NCI-H524 treated with DMSO at 0.1 percent for 48 hours (cell line): ENCODE results near the gene FYN.

ENCODE experiments used
- DNase-seq: peaks from one replicate; lab custom pipeline; 2025; lab: John Stamatoyannopoulos, UW

Gene FYN

GRCh38 chr6:111806561-111807497 lies 66.4 kb downstream of the FYN start:
- DNase-seq: no peak

GRCh38 chr6:111806165-111806547 lies 67.1 kb downstream of the FYN start:
- DNase-seq: no peak

GRCh38 chr6:111805511-111806164 lies 67.6 kb downstream of the FYN start:
- DNase-seq: no peak

GRCh38 chr6:111804627-111805235 lies 68.5 kb downstream of the FYN start:
- DNase-seq: no peak

- no peak for DNase-seq
Observed at GRCh38 chr6:111803804-111804203, 69.4 kb downstream of the FYN start.

GRCh38 chr6:111803371-111803770 lies 69.9 kb downstream of the FYN start:
- DNase-seq: no peak

- peak; percentile 15 for DNase-seq
Observed at GRCh38 chr6:111802720-111803330, 70.4 kb downstream of the FYN start.

- DNase-seq: no peak
Observed at GRCh38 chr6:111802015-111802414, 71.2 kb downstream of the FYN start.

- no peak for DNase-seq
Observed at GRCh38 chr6:111800821-111801220, 72.4 kb downstream of the FYN start.

GRCh38 chr6:111800259-111800765 lies 72.9 kb downstream of the FYN start:
- DNase-seq: no peak

GRCh38 chr6:111799576-111800258 lies 73.5 kb downstream of the FYN start:
- no peak for DNase-seq

- no peak for DNase-seq
Observed at GRCh38 chr6:111798281-111798725, 74.9 kb downstream of the FYN start.

GRCh38 chr6:111796310-111796918 lies 76.8 kb downstream of the FYN start:
- no peak for DNase-seq

GRCh38 chr6:111795558-111795957 lies 77.7 kb downstream of the FYN start:
- no peak for DNase-seq

- no peak for DNase-seq
Observed at GRCh38 chr6:111794727-111795452, 78.4 kb downstream of the FYN start.

- DNase-seq: no peak
Observed at GRCh38 chr6:111794300-111794699, 79.0 kb downstream of the FYN start.

- no peak for DNase-seq
Observed at GRCh38 chr6:111793711-111794111, 79.5 kb downstream of the FYN start.

- DNase-seq: no peak
Observed at GRCh38 chr6:111792914-111793700, 80.1 kb downstream of the FYN start.

- DNase-seq: no peak
Observed at GRCh38 chr6:111792241-111792640, 81.0 kb downstream of the FYN start.

GRCh38 chr6:111791415-111791814 lies 81.8 kb downstream of the FYN start:
- no peak for DNase-seq
